Activated CD4-positive, CD25-positive, alpha-beta regulatory T cell treated with anti-CD3 and anti-CD28 coated beads, Interleukin-2, amount 50 U/mL, for 16 hours (primary cell): Measurements from ENCODE around the gene TSC2.
"Not testable (repeated sequence)": the region's sequence is repeated elsewhere in the genome, so short reads cannot be mapped to it uniquely, and the experiment has no call there.

Experiments used
- DNase-seq: peaks from one replicate; pipeline ENCODE4 v3.0.0-alpha.2; 2020; ENCODE audit warnings: low read depth, low spot score

The TSC2 gene

GRCh38 chr16:2085669-2086068 lies 37.9 kb downstream of the TSC2 start:
- DNase-seq: no peak

GRCh38 chr16:2086106-2086742 lies 38.4 kb downstream of the TSC2 start:
- DNase-seq: no peak

GRCh38 chr16:2086812-2087747 lies 39.3 kb downstream of the TSC2 start:
- no peak for DNase-seq

- no peak for DNase-seq
These were observed 40.2 kb downstream of the TSC2 start for GRCh38 chr16:2087748-2088631.

- no peak for DNase-seq
These were observed 41.1 kb downstream of the TSC2 start for GRCh38 chr16:2088759-2089358.

GRCh38 chr16:2089706-2090480 lies 42.1 kb downstream of the TSC2 start:
- DNase-seq: no peak

GRCh38 chr16:2090481-2090776 lies 42.6 kb downstream of the TSC2 start:
- DNase-seq: no peak

GRCh38 chr16:2090777-2091546 lies 43.2 kb downstream of the TSC2 start:
- DNase-seq: no peak

- no peak for DNase-seq
These were observed 43.9 kb downstream of the TSC2 start for GRCh38 chr16:2091547-2092255.

GRCh38 chr16:2092256-2092620 lies 44.5 kb downstream of the TSC2 start:
- DNase-seq: no peak

- no peak for DNase-seq
These were observed 45.1 kb downstream of the TSC2 start for GRCh38 chr16:2092866-2093265.

GRCh38 chr16:2093793-2094192 lies 46.0 kb downstream of the TSC2 start:
- DNase-seq: no peak

- DNase-seq: no peak
These were observed 47.6 kb downstream of the TSC2 start for GRCh38 chr16:2095315-2095853.

GRCh38 chr16:2095918-2096582 lies 48.3 kb downstream of the TSC2 start:
- no peak for DNase-seq

GRCh38 chr16:2096853-2097595 lies 49.2 kb downstream of the TSC2 start:
- DNase-seq: no peak

GRCh38 chr16:2097689-2098088 lies 49.9 kb downstream of the TSC2 start:
- DNase-seq: not testable (repeated sequence)

- not testable (repeated sequence) for DNase-seq
These were observed 53.8 kb downstream of the TSC2 start for GRCh38 chr16:2101581-2101980.

- no peak for DNase-seq
These were observed 54.7 kb downstream of the TSC2 start for GRCh38 chr16:2102471-2102870.
